ELR (cell line): Measurements from ENCODE around the gene BID.
"Not testable (repeated sequence)": the region's sequence is repeated elsewhere in the genome, so short reads cannot be mapped to it uniquely, and the experiment has no call there.

Source experiments
- DNase-seq: peaks from one replicate; pipeline ENCODE4 v3.0.0-alpha.2; 2015; ENCODE audit warnings: low read depth

The BID gene

DNA sequence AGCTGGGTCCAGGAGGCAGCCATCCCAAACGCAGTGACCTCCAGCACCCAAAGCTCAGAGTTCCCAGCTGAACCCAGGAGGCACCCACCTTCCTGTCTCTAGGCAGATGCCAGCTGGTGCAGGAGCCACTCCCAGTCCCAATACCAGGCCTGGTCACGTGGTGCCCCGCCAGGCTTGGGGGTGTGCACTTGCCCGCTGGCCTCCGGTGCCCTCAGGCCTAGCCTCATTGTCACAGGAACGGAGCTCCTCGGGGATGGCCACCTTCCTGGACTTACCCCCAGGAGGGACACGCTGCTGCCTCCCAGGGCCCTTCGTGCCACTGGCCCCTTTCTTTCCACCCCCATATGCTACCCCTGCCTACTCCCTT lies 4.6 kb downstream of the BID start:
- no peak for DNase-seq

- DNase-seq = no peak
These were observed 5.1 kb downstream of the BID start for GRCh38 chr22:17769013-17769715.

- no peak for DNase-seq
These were observed 6.8 kb downstream of the BID start for GRCh38 chr22:17767233-17768065.

- DNase-seq = not testable (repeated sequence)
These were observed 9.4 kb downstream of the BID start for GRCh38 chr22:17764852-17765251.

GRCh38 chr22:17764036-17764435 lies 10.2 kb downstream of the BID start:
- DNase-seq = no peak

- DNase-seq = not testable (repeated sequence)
These were observed 10.8 kb downstream of the BID start for GRCh38 chr22:17763442-17763841.

DNA sequence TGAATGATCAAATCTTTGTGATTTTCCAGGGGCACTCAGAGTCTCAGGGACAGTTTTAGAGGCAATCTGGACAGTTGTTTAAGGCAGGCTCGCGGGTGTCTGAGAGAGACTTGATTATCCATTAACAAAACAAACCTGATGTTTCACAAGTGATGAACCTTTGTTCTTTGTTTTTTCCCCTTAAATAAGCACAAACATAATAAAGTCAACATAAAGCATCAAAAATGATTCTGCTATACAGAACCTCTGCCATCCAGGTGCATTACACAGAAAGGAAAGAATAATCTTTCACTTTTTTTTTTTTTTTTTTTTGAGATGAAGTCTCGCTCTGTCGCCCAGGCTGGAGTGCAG lies 13.2 kb downstream of the BID start:
- DNase-seq = no peak

- peak; percentile 28 for DNase-seq
These were observed 19.9 kb downstream of the BID start for GRCh38 chr22:17754233-17754925.

DNA sequence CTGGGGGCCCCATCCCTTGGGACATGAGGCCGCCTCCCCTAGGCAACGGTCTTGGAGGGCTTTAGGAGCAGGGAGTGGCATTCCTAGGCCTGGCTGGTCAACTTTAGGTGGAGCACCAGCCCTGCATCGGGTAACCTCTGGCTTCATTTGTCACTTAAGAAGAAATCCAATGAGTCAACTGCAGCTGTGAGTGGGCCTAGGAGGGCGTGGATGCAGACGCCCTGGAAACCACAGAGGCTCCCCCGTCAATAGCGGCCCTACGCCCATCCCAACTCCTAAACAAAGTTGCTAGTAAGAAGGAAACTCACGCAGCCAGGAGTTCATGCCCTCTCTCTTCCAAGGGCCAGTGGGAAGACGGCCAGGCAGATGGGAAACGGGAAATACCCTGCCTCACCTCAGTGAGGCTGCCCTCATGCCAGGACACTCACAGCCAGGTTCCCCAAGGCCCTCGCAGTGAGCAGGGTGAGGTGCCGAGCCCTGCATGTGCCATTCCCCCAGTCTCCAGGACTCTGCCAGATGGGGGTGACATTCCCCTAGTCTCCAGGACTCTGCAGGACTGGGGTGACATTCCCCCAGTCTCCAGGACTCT lies 20.8 kb downstream of the BID start:
- DNase-seq = peak; percentile 45

- no peak for DNase-seq
These were observed 22.7 kb downstream of the BID start for GRCh38 chr22:17751596-17751995.

- DNase-seq = no peak
These were observed 24.5 kb downstream of the BID start for GRCh38 chr22:17749605-17750395.

DNA sequence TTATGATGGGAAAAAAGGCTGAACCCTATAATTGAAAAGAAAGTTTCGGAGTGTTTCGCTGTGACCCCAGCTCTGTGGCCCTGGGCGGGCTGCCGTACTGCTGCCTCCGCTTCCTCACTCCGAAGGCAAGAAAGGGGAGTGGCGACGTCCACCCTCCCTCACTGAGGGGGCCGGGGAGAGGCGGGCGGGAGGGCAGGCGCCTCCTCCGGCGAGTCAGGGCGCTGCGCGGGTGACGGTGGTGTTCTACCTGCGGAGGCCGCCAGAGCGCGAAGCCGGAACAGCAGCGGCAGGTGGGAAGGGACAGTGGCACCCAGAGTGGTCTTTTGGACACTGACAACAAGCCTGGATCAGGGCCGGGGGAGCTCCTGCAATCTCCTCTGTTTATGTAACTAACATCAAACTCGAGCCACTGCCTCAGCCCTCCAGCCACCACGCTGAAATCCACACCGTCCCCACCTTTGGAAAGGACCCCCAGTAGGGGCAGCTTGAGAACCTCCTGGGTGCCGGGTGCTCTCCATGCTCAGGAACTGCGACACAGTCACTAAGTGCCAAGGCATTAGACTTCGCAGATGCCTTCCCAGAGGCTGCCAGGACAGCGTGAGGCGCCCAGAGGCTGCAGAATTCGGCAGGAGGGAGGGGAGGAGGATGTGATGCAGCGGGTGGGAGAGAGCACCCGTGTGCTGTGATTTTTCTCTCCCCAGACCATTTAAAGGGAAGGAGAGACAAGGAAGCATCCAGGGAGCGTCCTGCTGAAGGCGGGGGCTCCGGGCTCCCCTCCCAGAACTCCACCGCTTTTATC lies 25.5 kb downstream of the BID start:
- no peak for DNase-seq

DNA sequence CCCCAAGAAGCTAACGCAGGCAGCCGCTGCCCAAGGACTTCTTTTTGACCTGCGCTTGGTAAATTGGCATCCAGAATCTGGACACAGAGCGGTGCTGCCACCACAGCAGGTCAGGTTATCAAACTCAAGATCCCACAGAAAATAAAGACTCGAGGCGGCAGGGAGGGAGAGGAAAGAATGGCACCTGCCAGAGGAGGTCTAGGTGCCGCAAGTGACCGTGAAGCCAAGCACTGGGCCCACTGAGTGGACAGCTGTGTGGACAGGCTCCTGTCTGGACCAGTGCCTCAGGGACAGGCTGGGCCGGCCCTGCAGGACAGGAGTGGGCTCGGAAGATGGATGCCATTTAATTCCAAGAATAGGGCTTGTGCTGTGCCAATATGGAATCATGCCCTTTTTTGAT lies 27.4 kb downstream of the BID start:
- no peak for DNase-seq

GRCh38 chr22:17744430-17744829 lies 29.8 kb downstream of the BID start:
- no peak for DNase-seq

DNA sequence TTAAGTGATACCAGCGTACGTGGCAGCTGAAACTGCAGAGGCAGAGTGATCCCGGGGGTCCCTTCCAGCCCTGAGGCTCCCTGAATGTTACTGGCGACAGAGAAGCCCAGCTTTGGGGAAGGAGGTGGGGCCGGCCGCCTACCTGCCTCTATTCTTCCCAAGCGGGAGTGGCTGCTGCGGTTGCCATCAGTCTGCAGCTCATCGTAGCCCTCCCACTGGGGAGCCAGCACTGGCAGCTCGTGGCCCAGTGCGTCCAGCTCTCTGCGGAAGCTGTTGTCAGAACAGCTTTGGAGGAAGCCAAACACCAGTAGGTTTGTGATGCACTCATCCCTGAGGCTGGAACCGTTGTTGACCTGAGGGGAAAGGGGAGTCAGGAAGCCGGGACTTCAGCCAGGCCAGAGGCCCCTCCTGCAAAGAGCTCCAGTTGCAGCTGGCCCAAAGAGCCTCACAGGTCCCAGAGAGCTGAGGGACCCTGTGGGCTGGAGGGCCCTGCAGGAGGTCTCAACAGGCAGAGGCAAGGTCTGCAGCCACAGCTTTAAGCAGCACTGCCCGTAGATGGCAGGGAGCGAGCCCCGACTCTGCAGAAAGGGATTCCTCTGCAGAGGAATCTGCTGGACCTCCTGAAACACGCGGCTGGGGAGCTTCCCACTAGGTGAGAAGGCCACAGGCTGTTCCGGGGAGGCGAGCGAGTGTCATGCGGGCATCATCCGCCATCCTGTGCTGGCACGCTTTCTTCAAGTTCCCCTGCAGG lies 30.4 kb downstream of the BID start:
- no peak for DNase-seq

DNA sequence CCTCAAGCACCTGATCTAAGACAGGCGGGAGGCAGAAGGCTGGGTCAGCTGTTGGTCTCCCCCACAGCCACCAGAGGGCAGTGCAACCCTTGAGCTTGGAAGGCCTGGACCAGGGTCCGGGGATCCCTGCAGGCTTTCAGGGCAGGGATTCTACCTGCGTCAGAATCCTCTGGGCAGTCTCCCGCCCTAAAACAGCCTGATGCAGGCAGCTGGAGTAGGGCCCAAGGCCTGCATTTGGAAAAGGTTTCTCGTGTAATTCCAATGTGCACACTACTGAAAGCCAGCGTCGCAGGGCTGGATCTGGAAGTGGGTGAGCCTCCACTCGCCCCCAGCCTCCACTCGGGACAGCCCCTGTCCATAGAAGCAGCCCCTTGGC lies 31.8 kb downstream of the BID start:
- DNase-seq = peak; percentile 75

DNA sequence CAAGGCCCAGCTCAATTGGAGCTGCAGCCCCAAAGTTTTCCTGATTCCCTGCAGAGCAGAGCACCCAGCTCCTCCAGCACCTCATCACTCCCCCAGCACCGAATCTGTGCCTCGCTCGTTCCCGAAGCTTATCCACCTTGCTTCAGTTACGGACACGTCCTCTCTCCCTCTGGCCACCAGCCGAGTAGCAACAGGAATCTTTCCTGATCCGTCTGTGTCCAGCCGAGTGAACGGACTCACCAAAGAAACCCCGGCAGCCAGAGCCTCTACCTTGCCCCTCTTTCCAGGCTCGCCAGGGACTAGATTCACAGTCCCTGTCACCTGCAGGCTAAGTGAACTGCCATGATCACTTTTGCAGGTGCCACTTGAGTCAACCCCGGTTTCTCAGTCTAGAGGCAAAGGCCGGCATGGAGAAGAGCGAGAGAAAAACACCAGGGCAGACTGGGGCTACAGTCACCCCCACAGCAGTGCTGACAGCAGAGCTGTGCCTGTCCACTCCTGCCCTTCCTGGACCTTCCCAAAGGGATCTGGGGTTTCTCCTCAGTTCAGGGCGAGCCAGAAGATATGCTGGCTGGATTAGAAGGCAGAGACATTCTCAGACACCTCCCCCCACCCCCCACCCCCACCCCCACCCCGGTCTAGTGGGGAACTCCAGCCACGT lies 32.3 kb downstream of the BID start:
- no peak for DNase-seq

- DNase-seq = no peak
These were observed 34.9 kb downstream of the BID start for GRCh38 chr22:17739196-17739975.
